NCI-H345 treated with DMSO at 0.1 percent for 48 hours (cell line): ENCODE measurements around the gene CPAMD8.
"Not testable (repeated sequence)": the region's sequence is repeated elsewhere in the genome, so short reads cannot be mapped to it uniquely, and the experiment has no call there.

Experiments used
- DNase-seq: peaks from one replicate; lab custom pipeline; 2025; ENCODE audit not compliant: unreplicated experiment; lab: John Stamatoyannopoulos, UW

The CPAMD8 gene

DNA sequence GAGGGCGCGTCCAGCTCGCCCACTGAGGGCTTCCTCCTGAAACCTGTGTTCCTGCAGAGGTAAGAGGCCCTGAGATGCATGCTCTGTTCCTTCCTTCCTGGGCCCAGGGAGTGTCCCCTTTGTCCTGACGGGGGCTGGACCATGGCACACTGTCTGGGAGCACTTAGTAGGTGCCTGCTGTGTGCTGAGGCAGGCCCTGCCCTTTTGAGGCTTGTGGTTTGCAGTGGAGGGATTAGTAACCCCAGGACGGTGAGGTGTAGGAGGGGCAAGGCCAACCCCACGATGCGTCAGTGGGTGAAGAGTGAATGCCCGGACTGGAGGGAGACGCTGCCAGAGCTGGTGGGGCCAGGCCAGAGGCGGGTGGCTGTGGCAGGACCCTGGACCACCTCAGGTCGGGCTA, 149.0 kb downstream of the CPAMD8 start:
- no peak for DNase-seq

DNA sequence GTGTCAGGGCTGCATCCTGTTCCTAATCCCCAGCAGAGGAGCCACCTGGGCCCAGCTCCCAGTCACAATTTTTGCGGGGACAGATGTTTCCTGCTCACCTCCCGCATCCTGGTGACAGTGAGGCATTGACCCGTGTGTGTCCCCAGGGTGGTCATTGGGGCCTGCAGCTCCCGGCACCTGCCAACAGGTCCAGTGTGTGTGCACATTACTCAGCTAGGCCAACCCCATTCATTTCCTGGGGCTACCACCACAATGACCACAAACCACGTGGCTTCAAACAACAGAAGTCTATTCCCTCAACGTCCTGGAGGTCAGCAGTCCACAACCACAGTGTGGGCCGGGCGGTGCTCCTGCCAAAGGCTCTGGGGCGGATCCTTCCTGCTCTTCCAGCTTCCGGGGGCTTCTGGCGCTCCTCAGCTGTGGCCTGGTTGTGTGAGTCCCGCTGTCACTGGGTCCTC, 149.7 kb downstream of the CPAMD8 start:
- DNase-seq = no peak

DNA sequence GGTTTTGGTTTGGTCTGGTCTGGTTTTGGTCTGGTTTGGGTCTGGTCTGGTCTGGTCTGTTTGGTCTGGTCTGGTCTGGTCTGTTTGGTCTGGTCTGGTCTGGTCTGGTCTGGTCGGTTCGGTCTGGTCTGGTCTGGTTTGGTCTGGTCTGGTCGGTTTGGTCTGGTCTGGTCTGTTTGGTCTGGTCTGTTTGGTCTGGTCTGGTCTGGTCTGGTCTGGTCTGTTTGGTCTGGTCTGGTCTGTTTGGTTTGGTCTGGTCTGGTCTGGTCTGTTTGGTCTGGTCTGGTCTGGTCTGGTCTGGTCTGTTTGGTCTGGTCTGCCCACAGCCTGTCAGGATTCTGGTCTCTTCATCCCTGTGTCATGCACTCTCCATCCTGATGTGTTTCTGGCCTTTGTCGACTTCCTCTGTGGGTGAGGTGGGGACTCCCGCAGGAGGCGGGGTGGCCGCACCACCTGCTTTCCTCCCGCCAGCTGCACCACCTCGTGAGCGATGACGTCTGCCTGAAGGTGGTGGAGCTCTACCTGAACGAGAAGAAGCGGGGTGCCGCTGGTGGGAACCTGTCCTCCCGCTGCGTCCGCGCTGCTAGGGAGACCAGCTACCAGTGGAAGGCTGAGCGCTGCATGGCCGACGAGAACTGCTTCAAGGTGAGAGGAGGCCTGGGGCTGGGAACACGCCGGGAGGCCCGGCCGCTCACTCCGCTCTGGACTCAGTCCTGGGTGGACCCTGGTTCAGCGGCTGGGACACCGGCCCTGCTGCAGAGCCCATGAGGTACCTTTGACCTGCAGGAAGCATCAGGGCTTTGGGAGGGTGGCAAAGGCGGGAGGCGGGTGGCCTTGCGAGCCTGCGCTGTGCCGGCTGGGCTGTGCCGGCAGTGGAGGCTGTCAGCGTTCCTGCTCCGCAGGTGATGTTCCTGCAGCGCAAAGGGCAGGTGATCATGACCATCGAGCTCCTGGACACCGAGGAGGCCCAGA, 150.7 kb downstream of the CPAMD8 start:
- no peak for DNase-seq

DNA sequence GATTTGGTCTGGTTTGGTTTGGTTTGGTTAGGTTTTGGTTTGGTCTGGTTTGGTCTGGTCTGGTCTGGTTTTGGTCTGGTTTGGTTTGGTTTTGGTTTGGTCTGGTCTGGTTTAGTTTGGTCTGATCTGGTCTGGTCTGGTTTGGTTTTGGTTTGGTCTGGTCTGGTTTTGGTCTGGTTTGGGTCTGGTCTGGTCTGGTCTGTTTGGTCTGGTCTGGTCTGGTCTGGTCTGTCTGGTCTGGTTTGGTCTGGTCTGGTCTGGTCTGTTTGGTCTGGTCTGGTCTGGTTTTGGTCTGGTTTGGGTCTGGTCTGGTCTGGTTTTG, 151.7 kb downstream of the CPAMD8 start:
- not testable (repeated sequence) for DNase-seq

DNA sequence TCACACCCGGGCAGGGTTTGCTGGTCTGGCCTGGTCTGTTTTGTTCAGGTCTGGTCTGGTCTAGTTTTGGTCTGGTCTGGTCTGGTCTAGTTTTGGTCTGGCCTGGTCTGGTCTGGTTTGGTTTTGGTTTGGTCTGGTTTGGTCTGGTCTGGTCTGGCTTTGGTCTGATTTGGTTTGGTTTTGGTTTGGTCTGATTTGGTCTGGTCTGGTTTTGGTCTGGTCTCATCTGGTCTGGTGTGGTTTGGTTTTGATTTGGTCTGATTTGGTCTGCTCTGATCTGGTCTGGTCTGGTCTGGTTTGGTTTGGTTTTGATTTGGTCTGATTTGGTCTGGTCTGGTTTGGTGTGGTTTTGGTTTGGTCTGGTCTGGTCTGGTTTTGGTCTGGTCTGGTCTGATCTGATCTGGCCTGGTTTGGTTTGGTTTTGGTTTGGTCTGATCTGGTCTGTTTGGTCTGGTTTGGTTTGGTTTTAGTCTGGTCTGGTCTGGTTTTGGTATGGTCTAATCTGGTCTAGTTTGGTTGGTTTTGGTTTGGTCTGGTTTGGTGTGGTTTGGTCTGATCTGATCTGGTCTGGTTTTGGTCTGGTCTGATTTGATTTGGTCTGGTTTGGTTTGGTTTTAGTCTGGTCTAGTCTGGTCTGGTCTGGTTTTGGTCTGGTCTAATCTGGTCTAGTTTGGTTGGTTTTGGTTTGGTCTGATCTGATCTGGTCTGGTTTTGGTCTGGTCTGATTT, 152.2 kb downstream of the CPAMD8 start:
- DNase-seq = no peak

DNA sequence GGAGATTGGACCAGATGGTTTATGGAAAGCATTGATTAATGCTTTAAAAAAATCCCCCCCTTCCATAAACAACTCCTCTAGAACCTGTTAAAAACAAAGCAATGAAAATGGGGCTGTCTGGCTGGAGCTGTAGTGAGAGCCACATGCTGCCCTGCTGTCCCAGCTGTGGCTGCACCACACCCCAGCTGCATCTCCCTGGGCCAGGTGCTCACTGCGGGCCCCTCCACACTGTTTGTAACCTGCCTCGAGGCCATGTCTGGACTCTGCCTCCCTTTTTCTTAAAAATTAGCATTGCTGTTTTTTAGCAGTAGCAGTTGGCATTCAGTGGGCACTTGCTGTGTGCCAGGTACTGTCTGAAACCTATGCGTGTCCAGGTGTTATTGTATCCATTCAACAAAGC, 153.0 kb downstream of the CPAMD8 start:
- no peak for DNase-seq

DNA sequence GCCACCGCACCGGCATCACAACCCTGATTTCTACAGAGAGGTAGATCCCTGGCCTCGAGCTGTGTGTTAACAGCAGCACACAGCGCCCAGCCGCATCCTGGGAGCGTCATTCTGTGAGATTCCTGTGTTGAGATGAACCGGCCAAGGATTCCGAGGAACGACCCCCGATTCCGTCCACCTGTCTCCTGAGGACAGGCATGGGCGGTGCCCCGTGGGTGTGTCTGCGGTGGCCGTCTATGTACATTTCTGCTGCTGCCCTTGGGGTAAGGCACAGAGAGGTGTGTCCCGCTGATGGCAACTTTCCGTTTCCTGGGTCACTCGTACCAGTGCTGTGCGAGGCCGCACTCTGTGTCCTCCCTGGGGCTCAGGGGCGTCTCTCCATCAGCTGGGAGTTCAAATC, 153.9 kb downstream of the CPAMD8 start:
- no peak for DNase-seq

DNA sequence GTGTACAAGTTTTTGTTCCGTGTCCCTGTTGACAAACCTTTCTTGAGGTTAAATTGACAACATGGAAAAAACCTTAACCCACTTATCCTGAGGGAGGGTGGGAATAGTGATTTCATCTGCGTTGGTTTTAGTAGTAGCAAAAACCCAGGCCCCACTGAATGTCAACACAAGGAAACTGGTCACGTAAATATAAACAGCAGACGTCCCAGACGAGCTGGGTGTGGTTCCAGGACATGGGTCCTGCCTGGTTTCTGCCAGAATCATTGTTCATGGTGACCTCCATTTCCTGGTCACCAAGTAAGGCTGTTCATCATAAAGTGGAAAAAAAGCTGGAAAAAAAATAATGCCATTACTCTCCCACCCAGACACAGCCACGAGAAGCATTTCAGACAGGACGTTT, 154.7 kb downstream of the CPAMD8 start:
- DNase-seq = no peak

DNA sequence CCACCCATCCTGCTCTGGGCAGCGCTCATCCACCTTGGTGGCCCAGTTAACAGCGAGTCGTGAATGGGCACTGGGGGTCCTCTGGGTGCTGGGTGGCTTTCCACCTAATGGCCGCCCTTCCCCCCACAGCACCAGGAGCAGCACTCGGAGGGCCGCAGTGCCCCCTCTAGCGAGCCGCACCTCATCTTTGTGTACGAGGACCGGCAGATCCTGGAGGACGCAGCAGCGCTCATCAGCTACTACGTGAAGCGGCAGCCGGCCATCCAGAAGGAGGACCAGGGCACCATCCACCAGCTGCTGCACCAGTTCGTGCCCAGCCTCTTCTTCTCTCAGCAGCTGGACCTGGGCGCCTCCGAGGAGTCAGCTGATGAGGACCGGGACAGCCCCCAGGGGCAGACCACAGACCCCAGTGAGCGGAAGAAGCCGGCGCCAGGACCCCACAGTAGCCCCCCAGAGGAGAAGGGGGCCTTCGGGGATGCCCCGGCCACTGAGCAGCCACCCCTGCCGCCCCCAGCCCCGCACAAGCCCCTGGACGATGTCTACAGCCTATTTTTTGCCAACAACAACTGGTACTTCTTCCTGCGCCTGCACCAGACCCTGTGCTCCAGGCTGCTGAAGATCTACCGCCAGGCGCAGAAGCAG, 157.2 kb downstream of the CPAMD8 start:
- no peak for DNase-seq

DNA sequence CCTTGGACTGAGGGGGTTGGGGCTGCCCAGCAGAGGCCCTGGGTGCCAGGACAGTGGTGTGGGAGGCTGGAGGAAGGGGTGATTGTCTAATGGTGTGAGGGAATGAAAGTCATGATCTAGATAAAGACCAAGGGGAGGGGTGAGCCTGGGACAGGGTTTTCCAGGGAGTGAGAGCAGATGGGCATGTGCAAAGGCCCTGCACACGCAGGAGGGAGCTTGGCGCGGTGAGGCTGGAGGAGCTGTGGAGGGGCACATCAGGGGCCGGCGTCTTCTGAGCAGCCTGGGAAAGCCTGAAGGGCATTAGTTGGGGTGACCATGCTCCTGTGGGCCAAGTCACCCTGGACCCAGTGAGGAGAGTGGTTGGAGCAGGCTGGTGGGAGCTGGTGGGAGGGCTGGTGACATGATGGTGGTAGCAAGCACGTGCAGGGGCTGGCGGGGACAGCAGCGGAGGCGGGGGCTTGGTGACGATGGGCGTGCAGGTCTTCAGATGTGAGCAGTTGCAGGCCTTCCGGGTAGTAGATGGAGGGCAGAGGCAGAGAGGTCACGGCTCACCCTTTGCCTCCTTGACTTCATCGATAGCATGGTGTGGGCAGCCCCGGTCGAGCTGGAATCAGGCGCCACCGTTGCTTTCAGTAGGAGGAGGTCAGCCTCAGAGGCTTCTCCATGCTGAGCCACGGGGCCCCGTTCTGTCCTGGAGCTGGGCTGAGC, 158.0 kb downstream of the CPAMD8 start:
- DNase-seq = no peak

DNA sequence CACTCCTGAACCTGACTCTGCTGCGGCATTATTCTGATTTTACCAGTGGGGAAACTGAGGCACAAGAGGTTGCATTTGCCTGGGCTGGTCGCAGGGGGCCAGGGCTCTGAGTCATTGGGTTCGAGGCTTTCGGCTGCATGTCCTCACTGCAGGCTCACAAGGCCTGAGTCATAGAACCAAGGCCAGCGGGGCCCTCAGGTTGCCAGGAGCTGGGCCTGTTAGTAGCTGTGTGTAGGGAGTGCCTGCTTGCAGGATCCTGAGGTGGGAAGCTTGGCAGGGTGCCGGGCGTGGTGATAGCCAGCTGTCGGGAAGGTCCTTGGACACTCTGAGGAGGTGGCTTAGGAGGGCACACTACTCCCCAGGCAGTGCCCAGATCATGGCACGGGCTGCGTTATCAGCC, 159.4 kb downstream of the CPAMD8 start:
- no peak for DNase-seq

DNA sequence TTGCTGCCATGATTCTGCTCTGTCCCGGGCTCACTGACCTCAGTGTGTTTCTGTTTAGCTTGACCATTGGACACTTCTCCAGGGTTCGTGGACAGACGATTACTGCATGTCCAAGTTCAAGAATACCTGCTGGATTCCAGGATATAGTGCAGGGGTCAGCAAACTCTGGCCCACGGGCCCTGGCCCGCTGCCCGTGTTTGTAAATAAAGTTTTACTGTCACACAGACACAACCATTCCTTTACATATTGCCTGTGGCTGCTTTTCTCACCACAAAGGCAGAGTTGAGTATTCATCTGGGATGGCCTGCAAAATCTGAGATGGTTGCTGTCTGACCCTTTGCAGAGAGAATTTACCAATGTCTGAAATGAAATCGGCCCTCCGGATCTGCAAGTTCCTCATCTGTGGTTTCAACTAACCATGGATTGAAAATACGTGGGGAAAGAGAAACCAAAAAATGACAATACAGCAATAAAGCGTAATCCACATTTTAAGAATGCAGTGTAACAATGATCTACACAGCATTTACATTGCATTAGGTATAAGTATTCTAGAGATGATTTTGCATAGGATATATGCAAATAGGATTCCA, 163.7 kb downstream of the CPAMD8 start:
- DNase-seq = no peak

DNA sequence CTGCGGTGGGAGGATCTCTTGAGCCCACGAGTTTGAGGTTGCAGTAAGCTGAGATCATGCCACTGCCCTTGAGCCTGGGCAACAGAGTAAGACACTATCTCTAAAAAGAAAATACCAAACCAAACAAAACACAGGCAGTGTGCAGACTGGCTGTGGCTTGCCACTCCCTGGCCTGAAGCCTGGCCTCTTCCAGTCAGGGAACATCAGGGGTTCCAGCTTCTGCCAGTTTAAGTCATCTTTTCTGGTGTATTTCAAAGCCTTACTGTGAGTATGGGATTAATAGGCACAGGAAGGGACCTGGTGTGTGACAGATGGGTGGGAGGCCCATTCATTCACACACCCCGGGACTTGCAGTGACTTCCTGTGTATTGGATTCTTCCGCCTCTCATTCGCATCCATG, 164.8 kb downstream of the CPAMD8 start:
- no peak for DNase-seq

DNA sequence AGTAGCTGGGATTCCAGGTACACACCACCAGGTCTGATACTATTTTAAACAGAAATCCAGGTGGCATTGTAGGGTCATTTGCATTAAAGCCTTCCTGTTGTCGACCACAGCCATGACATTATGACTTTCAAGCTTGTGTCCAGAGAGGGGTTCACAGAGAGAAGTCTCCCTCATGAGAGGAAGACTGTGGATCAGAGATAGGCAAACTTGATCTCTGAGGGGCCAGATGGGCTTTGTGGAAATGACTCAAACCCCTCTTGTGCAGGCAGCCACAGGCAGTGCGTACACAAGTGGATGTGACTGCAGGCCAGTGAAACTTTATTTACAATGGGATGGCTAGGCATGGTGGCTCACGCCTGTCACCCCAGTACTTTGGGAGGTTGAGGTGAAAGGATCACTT, 165.6 kb downstream of the CPAMD8 start:
- no peak for DNase-seq

DNA sequence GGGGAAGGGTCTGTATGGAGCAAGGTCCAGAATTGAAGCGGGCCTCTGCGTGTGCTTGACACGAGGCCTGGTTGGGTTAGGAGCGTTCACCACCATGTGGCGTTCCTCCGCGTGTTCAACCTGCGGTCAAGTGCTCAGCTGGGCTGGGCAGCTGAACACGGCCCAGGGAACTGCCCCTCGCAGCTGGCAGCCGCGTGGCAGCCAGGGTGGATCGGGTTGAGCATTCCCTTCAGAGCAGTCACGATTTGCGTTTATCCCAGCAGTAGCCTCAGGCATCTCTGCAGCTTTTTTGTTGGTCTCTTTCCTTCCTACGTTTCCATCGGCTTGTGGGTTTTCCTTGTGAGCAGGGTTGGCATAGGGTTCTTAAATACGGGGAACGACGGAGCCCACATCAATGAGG, 166.5 kb downstream of the CPAMD8 start:
- no peak for DNase-seq

DNA sequence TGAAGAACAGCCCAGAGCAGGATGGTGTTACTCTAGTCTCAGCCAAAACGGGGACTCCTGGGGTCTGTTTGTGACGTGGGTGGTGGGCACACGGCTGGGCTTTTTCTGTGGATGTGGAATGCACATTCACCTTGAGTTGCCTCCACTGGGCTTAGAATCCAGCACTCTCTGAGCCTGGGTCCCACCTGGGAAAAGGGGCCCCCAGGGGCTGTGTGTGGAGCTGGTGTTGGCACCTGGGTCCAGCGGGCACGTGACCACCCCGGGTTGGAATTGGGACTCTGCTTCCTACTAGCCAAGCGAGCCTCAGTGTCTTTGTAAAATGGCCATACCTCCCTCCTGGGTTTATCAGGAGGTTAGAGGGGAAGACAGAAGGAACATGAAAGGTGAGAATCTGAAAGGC, 167.0 kb downstream of the CPAMD8 start:
- no peak for DNase-seq

DNA sequence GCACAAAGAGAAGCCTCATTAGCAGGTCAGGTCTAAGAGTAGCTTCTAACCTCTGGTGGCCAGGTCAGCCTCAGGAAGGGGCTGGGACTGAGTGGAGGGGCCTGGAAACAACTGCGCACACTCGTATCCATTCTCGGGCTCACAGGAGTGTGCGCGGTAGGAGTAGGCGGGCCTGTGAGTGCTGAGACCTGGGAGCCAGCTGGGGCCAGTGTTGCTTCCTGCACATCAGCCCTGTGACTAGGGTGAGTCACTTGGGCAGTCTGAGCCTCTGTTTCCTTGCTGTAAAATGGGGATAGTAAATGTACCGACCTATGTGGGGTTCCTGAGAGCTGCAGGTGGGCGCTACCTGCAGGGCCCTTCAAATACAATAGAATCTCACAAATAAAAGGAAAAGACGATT, 170.5 kb downstream of the CPAMD8 start:
- DNase-seq = no peak

DNA sequence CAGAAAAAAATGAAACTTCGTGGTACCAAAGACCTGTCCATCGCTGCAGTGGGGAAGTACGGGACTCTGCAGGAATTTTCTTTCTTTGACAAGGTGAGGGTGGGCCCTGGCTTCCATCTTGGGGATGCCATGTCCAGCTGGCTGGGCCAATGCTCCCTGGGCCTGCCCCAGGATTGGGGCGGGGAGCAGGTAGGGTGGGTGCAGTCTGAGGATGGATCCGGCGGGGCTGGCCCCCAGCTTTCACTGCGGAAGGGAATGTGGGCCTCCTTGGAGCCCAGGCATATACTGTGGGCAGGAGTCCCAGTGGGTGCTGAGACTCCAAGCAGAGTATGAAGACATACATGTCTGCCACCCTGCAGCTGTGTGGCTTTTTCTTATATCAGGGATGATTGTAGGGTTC, 173.5 kb downstream of the CPAMD8 start:
- no peak for DNase-seq

DNA sequence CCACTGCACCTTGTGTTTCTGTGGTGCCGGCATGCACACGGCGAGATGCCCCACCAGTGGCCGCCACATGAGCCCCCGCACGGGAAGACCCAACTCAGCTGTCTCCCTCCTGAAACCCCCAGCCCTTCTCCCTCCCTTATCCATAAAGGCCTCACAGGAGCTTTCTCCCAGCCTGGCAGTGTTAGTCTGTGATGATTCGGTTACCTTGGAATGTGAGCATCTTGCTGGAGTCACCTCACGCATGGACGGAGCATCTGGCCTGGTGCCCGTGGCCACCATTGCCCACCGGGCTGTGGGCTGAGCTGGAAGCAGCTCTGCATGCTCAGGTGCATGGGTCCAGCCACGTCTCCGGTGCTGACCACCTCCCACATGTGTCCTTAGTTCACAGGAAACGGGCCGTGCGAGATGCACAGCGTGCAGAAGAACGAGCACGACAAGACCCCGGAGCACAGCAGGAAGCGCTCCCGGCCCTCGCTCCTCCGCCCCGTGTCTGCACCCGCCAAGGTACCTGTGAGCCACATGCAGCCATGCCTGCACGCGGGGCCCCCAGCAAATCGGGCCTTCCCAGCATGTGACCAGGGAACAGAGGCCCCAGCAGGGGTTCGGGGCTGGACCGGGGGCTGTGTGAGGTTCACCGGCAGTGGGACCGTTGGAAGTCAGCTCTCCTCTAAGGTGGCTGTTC, 175.4 kb downstream of the CPAMD8 start:
- DNase-seq = no peak

DNA sequence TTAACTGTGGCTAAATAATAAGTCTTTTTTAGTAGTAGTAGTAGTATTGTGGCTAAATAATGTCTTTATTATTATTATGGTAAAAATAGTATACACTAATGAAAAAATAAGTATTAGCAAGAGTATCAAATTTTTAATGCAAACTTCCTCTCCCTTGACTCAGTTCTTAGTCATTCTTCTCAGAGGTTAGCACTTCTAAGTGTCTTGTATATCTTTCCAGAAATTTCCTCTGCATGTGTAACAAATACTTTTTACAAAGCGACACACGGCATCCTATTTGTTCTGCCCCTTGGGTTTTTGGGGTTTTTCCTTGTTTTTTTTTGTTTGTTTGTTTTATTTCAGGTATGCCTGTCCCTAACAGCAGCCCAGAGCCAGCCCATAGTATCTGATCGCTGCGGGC, 176.5 kb downstream of the CPAMD8 start:
- DNase-seq = no peak
